Loucy (cell line): Measurements from ENCODE around the gene ZFAND3.

ENCODE experiments used
- H2AFZ ChIP-seq: fragments of 200-600 bp; sonication (generic); 2 replicates; pipeline ENCODE4 v1.6.0; 2016; ENCODE audit warnings: antibody characterized with exemption, mild to moderate bottlenecking, low read length, moderate library complexity
- H3F3A ChIP-seq: fragments of 200-600 bp; 2 replicates; pipeline ENCODE4 v1.6.0; 2016; ENCODE audit warnings: antibody characterized with exemption, low read depth, mild to moderate bottlenecking
- H3K27me3 ChIP-seq: fragments of 200-600 bp; sonication (generic); 2 replicates; pipeline ENCODE4 v1.6.1; 2014; ENCODE audit warnings: low read length, mild to moderate bottlenecking; ENCODE audit not compliant: insufficient read depth, poor library complexity, severe bottlenecking
- H3K36me3 ChIP-seq: fragments of 200-600 bp; sonication (generic); 2 replicates; pipeline ENCODE4 v1.6.1; 2016; ENCODE audit warnings: low read length; ENCODE audit not compliant: insufficient read depth
- H3K4me1 ChIP-seq: fragments of 200-600 bp; sonication (generic); 2 replicates; pipeline ENCODE4 v1.5.1; 2014; ENCODE audit warnings: low read length, mild to moderate bottlenecking; ENCODE audit not compliant: insufficient read depth, poor library complexity, severe bottlenecking
- H3K4me2 ChIP-seq: fragments of 200-600 bp; sonication (generic); 2 replicates; pipeline ENCODE4 v1.6.0; 2014; ENCODE audit warnings: antibody characterized with exemption, low read length, low read depth, mild to moderate bottlenecking; ENCODE audit not compliant: poor library complexity, severe bottlenecking
- H3K4me3 ChIP-seq: fragments of 200-600 bp; sonication (generic); 2 replicates; pipeline ENCODE4 v1.5.1; 2014; ENCODE audit warnings: low read length, mild to moderate bottlenecking, mixed read lengths; ENCODE audit not compliant: poor library complexity, severe bottlenecking
- H3K79me2 ChIP-seq: fragments of 200-600 bp; sonication (generic); 2 replicates; pipeline ENCODE4 v1.6.1; 2014; ENCODE audit warnings: low read length; ENCODE audit not compliant: insufficient read depth
- H3K9ac ChIP-seq: fragments of 200-600 bp; sonication (generic); 2 replicates; pipeline ENCODE4 v1.6.0; 2014; ENCODE audit warnings: mild to moderate bottlenecking, low read depth, low read length, moderate library complexity; ENCODE audit not compliant: poor library complexity, severe bottlenecking
- H3K9me2 ChIP-seq: fragments of 200-600 bp; sonication (generic); replicated peaks from 2 replicates; pipeline ENCODE4 v1.6.1; 2016; ENCODE audit warnings: low read depth, low read length, mixed read lengths
- H3K9me3 ChIP-seq: fragments of 200-600 bp; sonication (generic); 2 replicates; pipeline ENCODE4 v1.6.1; 2014; ENCODE audit warnings: mild to moderate bottlenecking, antibody characterized with exemption, low read length, low read depth; ENCODE audit not compliant: insufficient read depth
- H4K20me1 ChIP-seq: fragments of 200-600 bp; sonication (generic); 2 replicates; pipeline ENCODE4 v1.6.0; 2014; ENCODE audit warnings: antibody characterized with exemption, low read length, mild to moderate bottlenecking; ENCODE audit not compliant: insufficient read depth, poor library complexity, severe bottlenecking
- EZH2phosphoT487 ChIP-seq: fragments of 200-600 bp; IDR thresholded peaks from 2 replicates; pipeline ENCODE4 v1.6.1; 2018; ENCODE audit warnings: antibody characterized with exemption, mild to moderate bottlenecking, moderate library complexity, borderline replicate concordance
- TF ChIP-seq, protein P1 (sequence below): fragments of 200-600 bp; sonication (generic); conservative IDR thresholded peaks from 2 replicates; pipeline ENCODE4 v1.5.1; 2014; ENCODE audit warnings: mild to moderate bottlenecking, antibody characterized with exemption, low read length

ZFAND3 gene

DNA sequence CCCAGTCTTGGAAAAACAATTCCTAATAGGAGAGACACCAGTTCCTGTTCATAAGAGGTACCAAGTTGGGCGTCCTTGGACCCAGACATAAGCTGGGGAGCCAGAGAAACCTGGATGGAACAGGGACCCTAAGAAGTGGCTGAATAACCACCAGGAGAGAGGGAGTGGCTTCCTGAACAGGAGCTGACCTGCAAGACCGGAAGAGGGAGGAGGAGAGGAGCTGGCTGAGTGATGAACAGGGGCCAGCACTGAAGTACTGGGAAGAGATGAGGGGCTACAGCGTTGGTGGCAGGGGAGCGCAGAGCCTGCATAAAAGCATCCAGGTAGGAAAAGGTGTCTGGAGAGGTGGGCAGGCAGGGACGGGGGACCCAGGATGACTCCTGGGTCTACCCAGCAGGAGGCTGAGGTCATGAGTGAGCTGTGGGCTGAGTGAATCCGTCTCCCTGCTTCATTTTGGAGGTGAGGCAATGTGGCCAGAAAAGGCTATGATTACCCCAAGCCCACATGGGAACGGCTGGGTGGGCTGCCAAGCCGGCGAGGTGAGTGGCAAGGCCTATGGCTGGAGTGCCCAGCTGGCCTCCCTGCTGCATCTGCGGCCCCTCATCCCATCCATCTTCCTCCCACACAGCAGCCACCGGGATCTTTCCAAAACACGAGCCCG lies 34.4 kb upstream of the ZFAND3 start:
- no peaks in the 10 kb centered on the region for H3K27me3 ChIP-seq
- H3K9ac ChIP-seq = no peak overlapping the region
- H3F3A ChIP-seq = no peaks in the 10 kb centered on the region
- no peaks in the 10 kb centered on the region for H3K36me3 ChIP-seq
- no peak overlapping the region for H3K4me3 ChIP-seq
- TF ChIP-seq, protein P1, sequence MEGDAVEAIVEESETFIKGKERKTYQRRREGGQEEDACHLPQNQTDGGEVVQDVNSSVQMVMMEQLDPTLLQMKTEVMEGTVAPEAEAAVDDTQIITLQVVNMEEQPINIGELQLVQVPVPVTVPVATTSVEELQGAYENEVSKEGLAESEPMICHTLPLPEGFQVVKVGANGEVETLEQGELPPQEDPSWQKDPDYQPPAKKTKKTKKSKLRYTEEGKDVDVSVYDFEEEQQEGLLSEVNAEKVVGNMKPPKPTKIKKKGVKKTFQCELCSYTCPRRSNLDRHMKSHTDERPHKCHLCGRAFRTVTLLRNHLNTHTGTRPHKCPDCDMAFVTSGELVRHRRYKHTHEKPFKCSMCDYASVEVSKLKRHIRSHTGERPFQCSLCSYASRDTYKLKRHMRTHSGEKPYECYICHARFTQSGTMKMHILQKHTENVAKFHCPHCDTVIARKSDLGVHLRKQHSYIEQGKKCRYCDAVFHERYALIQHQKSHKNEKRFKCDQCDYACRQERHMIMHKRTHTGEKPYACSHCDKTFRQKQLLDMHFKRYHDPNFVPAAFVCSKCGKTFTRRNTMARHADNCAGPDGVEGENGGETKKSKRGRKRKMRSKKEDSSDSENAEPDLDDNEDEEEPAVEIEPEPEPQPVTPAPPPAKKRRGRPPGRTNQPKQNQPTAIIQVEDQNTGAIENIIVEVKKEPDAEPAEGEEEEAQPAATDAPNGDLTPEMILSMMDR = no peak
- no peak for TF ChIP-seq EZH2phosphoT487
- H3K9me2 ChIP-seq = no peaks in the 10 kb centered on the region
- H4K20me1 ChIP-seq = no peaks in the 10 kb centered on the region
- H3K79me2 ChIP-seq = no peaks in the 10 kb centered on the region
- no peaks in the 10 kb centered on the region for H3K9me3 ChIP-seq
- H2AFZ ChIP-seq = no peak overlapping the region; the same call in 1 of the 2 replicates
- peaks cover 6% of the 10 kb centered on the region for H3K4me1 ChIP-seq
- no peak overlapping the region for H3K4me2 ChIP-seq

DNA sequence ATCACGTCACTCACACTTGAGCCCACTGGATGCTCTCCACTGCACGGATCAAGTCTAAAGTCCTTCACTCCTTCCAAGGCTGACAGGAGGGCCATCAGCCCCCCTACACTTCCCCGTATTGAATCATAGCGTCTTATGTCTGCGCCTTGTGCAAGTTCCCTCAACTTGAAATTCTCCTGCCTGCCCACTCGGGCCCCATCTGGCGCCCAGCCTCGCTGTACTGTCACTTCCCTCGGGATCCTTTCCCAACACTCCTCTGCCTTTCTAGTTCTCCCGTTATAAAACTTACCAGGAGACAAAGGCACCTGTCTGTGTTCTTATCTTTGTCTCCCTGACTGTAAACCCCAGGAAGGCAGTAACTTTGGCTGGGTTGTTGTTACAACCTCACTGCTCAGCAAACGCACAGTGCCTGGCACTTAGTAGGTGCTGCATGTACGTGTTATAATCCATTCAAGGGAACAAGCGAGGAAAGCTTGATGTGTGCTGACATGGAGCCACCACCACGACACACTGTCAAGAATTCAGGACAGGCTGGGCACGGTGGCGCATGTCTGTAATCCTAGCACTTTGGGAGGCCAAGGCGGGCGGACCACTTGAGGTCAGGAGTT lies 33.8 kb upstream of the ZFAND3 start:
- Histone ChIP-seq H3K79me2 (no peaks in the 10 kb centered on the region), H3K4me2 (no peak overlapping the region), H3F3A (no peaks in the 10 kb centered on the region), H3K27me3 (no peaks in the 10 kb centered on the region), H2AFZ (no peak overlapping the region), H3K36me3 (no peaks in the 10 kb centered on the region), H3K9ac (no peak overlapping the region), H3K4me3 (no peak overlapping the region), H4K20me1 (no peaks in the 10 kb centered on the region), H3K9me2 (no peaks in the 10 kb centered on the region), H3K9me3 (no peaks in the 10 kb centered on the region), H3K4me1 (peaks cover 6% of the 10 kb centered on the region)
- TF ChIP-seq, protein P1 = no peak
- no peak for TF ChIP-seq EZH2phosphoT487

DNA sequence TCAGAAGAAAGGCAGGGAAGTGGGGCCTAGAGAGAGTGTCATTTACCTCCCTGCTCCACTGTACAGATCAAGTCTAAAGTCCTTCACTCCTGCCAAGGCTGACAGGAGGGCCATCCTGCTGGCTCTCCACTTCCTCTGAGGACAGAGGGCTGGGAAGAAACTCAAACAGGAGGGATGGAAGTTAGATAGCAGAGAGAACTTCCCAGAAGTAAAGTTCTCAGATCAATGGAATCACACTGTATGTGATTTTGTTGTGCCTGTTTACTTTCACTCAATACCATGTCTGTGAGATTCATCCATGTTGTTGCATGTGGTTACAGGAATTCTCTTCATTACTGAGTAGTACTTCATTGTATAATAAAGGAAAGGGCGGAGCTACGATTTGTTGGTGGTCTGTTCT lies 32.3 kb upstream of the ZFAND3 start:
- Histone ChIP-seq H3F3A (no peaks in the 10 kb centered on the region), H3K4me2 (no peak overlapping the region), H3K4me3 (no peak overlapping the region), H3K9me3 (no peaks in the 10 kb centered on the region), H2AFZ (no peak overlapping the region), H3K9ac (no peak overlapping the region), H3K79me2 (no peaks in the 10 kb centered on the region), H3K36me3 (no peaks in the 10 kb centered on the region), H3K27me3 (no peaks in the 10 kb centered on the region), H3K4me1 (peaks cover 10% of the 10 kb centered on the region), H4K20me1 (no peaks in the 10 kb centered on the region), H3K9me2 (no peaks in the 10 kb centered on the region)
- no peak for TF ChIP-seq EZH2phosphoT487
- TF ChIP-seq, protein P1 = no peak
